Measurements from ENCODE around the gene CLMN. TPM values are rescaled to one million over a fixed set of nuclear protein-coding genes. Genes with fewer than 3 reads are reported as not detected.

CLMN gene
- total and polyA plus RNA-seq, 10 of the 15 experiments (the other 5 are each of a cell fraction or from before 2014, with no cell fraction given): 7.8 to 49.3 (median 18.5) TPM

DNA sequence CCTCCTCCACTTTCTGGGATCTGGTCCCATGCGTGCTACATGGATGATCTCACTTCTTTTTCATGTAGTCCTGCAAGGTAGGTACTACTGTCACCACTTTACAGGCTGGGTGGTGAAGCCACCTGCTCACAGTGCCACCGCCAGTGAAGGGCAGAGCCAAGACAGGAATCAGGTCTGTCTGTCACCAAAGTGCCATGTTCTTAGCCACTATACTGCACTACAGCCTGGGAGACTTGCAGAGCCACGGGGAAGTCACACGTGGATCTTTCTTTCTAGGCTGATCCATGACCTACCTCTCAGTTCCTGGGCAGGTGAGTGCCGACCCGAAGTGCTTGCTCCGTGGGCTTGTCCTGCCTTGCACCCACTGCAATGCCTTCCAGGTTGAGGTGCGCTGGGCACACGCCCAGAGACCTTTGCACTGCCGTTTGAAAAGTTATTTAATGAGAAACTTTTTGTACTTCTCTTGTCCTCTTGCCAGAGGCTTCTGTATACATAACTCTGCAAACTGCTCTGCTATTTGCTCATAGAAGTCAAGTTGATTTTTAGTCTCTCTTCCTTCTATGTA, 19.7 kb upstream of the CLMN start:
- FAIRE-seq (no peak), DNase-seq (ENCODE audit: low read depth, low spot score) (no peak), ATAC-seq (no peak)
- CTCF ChIA-PET: no interaction called here
- Histone ChIP-seq H3K27me3 (replicated peaks in 1 of 2; ENCODE audit: control insufficient read depth in 2 of 2, insufficient read depth in 2 of 2, low read length in 1 of 2) (no peaks in the 10 kb centered on the region; a peak in 1 of 4 replicates), H3K4me2 (ENCODE audit: control insufficient read depth, insufficient read depth) (no peak overlapping the region), H3K36me3 (ENCODE audit: control insufficient read depth in 2 of 2, insufficient read depth in 2 of 2, low read length in 1 of 2) (no peaks in the 10 kb centered on the region), H3K9me3 (replicated peaks; ENCODE audit: control insufficient read depth, insufficient read depth, low read length) (no peaks in the 10 kb centered on the region), H3K9ac (ENCODE audit: control insufficient read depth, insufficient read depth, low read length) (no peak overlapping the region), H3K4me1 (ENCODE audit: control insufficient read depth, insufficient read depth, low read length) (no peaks in the 10 kb centered on the region), H3K4me3 (no peak overlapping the region), H4K20me1 (ENCODE audit: control insufficient read depth, insufficient read depth) (no peaks in the 10 kb centered on the region), H2AFZ (ENCODE audit: control insufficient read depth, low read depth, low read length) (no peak overlapping the region), H3K27ac (ENCODE audit: control insufficient read depth, insufficient read depth) (no peak overlapping the region), H3K79me2 (ENCODE audit: control insufficient read depth, insufficient read depth, low read length) (no peaks in the 10 kb centered on the region)
- POLR2A ChIA-PET: no interaction called here
- no TSS peak for BruUV-seq (replicated peaks)
- 39% methylated on average over 10 of the region's 10 CpGs for WGBS (ENCODE audit: insufficient coverage, insufficient replicate concordance, low lambda C conversion rate, missing lambda C conversion rate)
- RAD21 ChIA-PET (ENCODE audit: unreplicated experiment): no interaction called here
- in situ Hi-C loops (cut with MboI): no loop called here
- SMC1A ChIA-PET (ENCODE audit: uncharacterized antibody, unreplicated experiment): no interaction called here
- intact Hi-C loops (cut with micrococcal nuclease; ENCODE audit: unreplicated experiment): no loop called here
- TF ChIP-seq RFX5 (IDR thresholded peaks at IDR 0.05; ENCODE audit: low read depth, low read length): no peak
- TF ChIP-seq, protein P1, sequence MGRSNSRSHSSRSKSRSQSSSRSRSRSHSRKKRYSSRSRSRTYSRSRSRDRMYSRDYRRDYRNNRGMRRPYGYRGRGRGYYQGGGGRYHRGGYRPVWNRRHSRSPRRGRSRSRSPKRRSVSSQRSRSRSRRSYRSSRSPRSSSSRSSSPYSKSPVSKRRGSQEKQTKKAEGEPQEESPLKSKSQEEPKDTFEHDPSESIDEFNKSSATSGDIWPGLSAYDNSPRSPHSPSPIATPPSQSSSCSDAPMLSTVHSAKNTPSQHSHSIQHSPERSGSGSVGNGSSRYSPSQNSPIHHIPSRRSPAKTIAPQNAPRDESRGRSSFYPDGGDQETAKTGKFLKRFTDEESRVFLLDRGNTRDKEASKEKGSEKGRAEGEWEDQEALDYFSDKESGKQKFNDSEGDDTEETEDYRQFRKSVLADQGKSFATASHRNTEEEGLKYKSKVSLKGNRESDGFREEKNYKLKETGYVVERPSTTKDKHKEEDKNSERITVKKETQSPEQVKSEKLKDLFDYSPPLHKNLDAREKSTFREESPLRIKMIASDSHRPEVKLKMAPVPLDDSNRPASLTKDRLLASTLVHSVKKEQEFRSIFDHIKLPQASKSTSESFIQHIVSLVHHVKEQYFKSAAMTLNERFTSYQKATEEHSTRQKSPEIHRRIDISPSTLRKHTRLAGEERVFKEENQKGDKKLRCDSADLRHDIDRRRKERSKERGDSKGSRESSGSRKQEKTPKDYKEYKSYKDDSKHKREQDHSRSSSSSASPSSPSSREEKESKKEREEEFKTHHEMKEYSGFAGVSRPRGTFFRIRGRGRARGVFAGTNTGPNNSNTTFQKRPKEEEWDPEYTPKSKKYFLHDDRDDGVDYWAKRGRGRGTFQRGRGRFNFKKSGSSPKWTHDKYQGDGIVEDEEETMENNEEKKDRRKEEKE (IDR thresholded peaks at IDR 0.05): no peak
- TF ChIP-seq MTA2 (IDR thresholded peaks at IDR 0.05; ENCODE audit: low read depth): no peak
- TF ChIP-seq, protein P2, sequence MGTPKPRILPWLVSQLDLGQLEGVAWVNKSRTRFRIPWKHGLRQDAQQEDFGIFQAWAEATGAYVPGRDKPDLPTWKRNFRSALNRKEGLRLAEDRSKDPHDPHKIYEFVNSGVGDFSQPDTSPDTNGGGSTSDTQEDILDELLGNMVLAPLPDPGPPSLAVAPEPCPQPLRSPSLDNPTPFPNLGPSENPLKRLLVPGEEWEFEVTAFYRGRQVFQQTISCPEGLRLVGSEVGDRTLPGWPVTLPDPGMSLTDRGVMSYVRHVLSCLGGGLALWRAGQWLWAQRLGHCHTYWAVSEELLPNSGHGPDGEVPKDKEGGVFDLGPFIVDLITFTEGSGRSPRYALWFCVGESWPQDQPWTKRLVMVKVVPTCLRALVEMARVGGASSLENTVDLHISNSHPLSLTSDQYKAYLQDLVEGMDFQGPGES (IDR thresholded peaks at IDR 0.05): no peak
- no peak for TF ChIP-seq MEF2A (IDR thresholded peaks at IDR 0.05; ENCODE audit: insufficient read depth, low read depth, low read length)
- TF ChIP-seq ASH2L (IDR thresholded peaks at IDR 0.05; ENCODE audit: borderline replicate concordance, low read depth): no peak
- no peak for TF ChIP-seq RB1 (IDR thresholded peaks at IDR 0.05; ENCODE audit: borderline replicate concordance)
- TF ChIP-seq TARDBP (IDR thresholded peaks at IDR 0.05; ENCODE audit: borderline replicate concordance): no peak
- TF ChIP-seq POLR2AphosphoS5 (IDR thresholded peaks at IDR 0.05; ENCODE audit: low read length): no peak
- TF ChIP-seq POU2F2 (IDR thresholded peaks at IDR 0.05; ENCODE audit: borderline replicate concordance, low read depth, low read length): no peak
- no peak for TF ChIP-seq RAD51 (IDR thresholded peaks at IDR 0.05)
- TF ChIP-seq FOXK2 (IDR thresholded peaks at IDR 0.05): no peak
- TF ChIP-seq, protein P3, sequence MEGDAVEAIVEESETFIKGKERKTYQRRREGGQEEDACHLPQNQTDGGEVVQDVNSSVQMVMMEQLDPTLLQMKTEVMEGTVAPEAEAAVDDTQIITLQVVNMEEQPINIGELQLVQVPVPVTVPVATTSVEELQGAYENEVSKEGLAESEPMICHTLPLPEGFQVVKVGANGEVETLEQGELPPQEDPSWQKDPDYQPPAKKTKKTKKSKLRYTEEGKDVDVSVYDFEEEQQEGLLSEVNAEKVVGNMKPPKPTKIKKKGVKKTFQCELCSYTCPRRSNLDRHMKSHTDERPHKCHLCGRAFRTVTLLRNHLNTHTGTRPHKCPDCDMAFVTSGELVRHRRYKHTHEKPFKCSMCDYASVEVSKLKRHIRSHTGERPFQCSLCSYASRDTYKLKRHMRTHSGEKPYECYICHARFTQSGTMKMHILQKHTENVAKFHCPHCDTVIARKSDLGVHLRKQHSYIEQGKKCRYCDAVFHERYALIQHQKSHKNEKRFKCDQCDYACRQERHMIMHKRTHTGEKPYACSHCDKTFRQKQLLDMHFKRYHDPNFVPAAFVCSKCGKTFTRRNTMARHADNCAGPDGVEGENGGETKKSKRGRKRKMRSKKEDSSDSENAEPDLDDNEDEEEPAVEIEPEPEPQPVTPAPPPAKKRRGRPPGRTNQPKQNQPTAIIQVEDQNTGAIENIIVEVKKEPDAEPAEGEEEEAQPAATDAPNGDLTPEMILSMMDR (IDR thresholded peaks at IDR 0.05 in 2 of 3, conservative IDR thresholded peaks at IDR 0.05 in 1 of 3; ENCODE audit: control insufficient read depth in 2 of 3, extremely low read depth in 1 of 3, insufficient read depth in 1 of 3, low read depth in 3 of 3, low read length in 3 of 3): no peak
- TF ChIP-seq HDAC6 (IDR thresholded peaks at IDR 0.05; ENCODE audit: unreplicated experiment): no peak
- no peak for TF ChIP-seq KAT2A (conservative IDR thresholded peaks at IDR 0.05; ENCODE audit: control insufficient read depth, low read depth, low read length)
- TF ChIP-seq NFXL1 (IDR thresholded peaks at IDR 0.05; ENCODE audit: borderline replicate concordance): no peak
- no peak for TF ChIP-seq IRF4 (IDR thresholded peaks at IDR 0.05; ENCODE audit: low read depth, low read length)

Measured in GM12878 (cell line).